ENCODE data around the gene ARHGAP8. TPM values are rescaled to one million over a fixed set of nuclear protein-coding genes. Genes with fewer than 3 reads are reported as not detected.

ARHGAP8 gene
- total and polyA plus RNA-seq, 2 donors (not counting 3 experiments of a cell fraction or from before 2014, with no cell fraction given): not detected

DNA sequence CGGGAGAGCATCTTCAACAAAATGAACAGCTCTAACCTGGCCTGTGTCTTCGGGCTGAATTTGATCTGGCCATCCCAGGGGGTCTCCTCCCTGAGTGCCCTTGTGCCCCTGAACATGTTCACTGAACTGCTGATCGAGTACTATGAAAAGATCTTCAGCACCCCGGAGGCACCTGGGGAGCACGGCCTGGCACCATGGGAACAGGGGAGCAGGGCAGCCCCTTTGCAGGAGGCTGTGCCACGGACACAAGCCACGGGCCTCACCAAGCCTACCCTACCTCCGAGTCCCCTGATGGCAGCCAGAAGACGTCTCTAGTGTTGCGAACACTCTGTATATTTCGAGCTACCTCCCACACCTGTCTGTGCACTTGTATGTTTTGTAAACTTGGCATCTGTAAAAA lies 109.9 kb downstream of the ARHGAP8 start:
- POLR2A ChIA-PET: no interaction called here
- Histone ChIP-seq H3K4me2 (ENCODE audit: insufficient read depth, low read length) (no peak overlapping the region), H3K27ac (ENCODE audit: insufficient read depth, low read depth, low read length) (no peak overlapping the region), H3K9me1 (replicated peaks; ENCODE audit: control insufficient read depth, extremely low read depth, insufficient read depth, low read length) (no peaks in the 10 kb centered on the region), H3K79me2 (ENCODE audit: control insufficient read depth, insufficient read depth, low read length) (no peaks in the 10 kb centered on the region), H3K4me1 (ENCODE audit: control insufficient read depth, extremely low read depth, insufficient read depth, low read length) (no peaks in the 10 kb centered on the region), H3K9ac (replicated peaks; ENCODE audit: extremely low read depth, insufficient read depth, low read length) (no peak overlapping the region), H3K4me3 (replicated peaks in 1 of 3; ENCODE audit: insufficient read depth in 1 of 3, low read depth in 1 of 3, low read length in 3 of 3) (no peak overlapping the region), H4K20me1 (replicated peaks; ENCODE audit: control insufficient read depth, extremely low read depth, insufficient read depth, low read length) (no peaks in the 10 kb centered on the region), H3K9me3 (replicated peaks; ENCODE audit: control insufficient read depth, insufficient read depth, low read length) (peaks cover 5% of the 10 kb centered on the region), H2AFZ (ENCODE audit: low read depth, low read length) (no peak overlapping the region), H3K27me3 (ENCODE audit: control insufficient read depth in 2 of 2, insufficient read depth in 2 of 2, low read length in 2 of 2) (no peaks in the 10 kb centered on the region), H3K36me3 (ENCODE audit: control insufficient read depth in 2 of 2, extremely low read depth in 1 of 2, insufficient read depth in 2 of 2, low read length in 2 of 2) (no peaks in the 10 kb centered on the region)
- CTCF ChIA-PET: no interaction called here
- TF ChIP-seq, protein P1, sequence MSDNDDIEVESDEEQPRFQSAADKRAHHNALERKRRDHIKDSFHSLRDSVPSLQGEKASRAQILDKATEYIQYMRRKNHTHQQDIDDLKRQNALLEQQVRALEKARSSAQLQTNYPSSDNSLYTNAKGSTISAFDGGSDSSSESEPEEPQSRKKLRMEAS (IDR thresholded peaks at IDR 0.05; ENCODE audit: insufficient read depth, insufficient read length): no peak
- TF ChIP-seq GATA2 (IDR thresholded peaks at IDR 0.05; ENCODE audit: insufficient read depth, insufficient read length, low read depth, low read length) (no peak), FOS (IDR thresholded peaks at IDR 0.05; ENCODE audit: borderline replicate concordance, insufficient read depth, low read length) (no peak), POLR2A (IDR thresholded peaks at IDR 0.05; ENCODE audit: low read depth, low read length) (no peak)
- no TSS peak for BruUV-seq (replicated peaks)
- dilution Hi-C loops (cut with MboI; ENCODE audit: extremely low pct_ligation_motif_present, low sequenced_read_pairs) (no loop called here), intact Hi-C loops (cut with micrococcal nuclease) (no loop called here)
- FAIRE-seq (no peak), DNase-seq (ENCODE audit: low read depth, low spot score) (no peak)

DNA sequence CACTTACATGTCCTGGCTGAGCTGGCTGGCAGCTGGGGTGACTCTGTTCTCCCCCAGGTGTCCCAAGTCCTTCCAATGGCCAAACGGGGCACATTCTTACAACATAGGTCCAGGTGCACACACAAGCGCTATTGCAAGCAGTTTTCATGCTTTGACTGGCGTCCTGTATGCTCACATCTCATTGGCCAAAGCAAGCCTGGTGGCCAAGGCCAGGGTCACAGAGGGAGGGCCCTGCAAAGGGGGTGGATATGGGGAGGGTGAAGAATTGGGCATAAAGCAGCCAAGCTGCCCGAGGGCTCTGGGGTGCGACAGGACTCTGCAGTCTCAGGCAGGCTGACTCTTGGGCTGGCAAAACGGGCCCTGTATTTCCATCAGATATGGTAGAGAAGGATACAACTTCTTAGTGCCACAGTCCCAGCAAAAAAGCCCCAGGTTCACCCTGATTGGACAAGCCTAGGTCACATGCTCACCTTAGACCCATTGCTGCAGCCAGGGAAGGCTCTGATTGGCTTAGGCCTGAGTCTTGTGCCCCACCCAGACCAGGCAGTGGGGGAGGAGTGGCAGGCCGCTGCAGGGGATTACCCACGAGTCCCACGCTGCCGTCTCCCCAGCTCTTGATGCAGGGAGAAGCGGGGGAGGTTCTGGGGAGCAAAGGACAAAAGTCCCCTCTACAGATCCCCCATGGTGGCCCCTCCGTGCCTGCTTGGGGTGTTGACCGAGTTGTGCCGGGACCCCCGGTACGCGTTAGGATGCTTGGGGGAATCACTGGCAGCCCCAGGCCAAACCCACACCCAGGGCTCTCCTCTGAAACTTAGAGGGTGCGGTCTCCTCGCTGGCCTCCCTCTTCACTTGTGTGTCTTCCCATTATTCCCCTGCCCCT lies 110.8 kb downstream of the ARHGAP8 start:
- ChIA-PET CTCF (no interaction called here), POLR2A (no interaction called here)
- Histone ChIP-seq H3K79me2 (ENCODE audit: control insufficient read depth, insufficient read depth, low read length) (no peaks in the 10 kb centered on the region), H3K9me3 (replicated peaks; ENCODE audit: control insufficient read depth, insufficient read depth, low read length) (peaks cover 3% of the 10 kb centered on the region), H3K4me3 (replicated peaks in 1 of 3; ENCODE audit: insufficient read depth in 1 of 3, low read depth in 1 of 3, low read length in 3 of 3) (no peak overlapping the region), H3K27ac (ENCODE audit: insufficient read depth, low read depth, low read length) (no peak overlapping the region), H4K20me1 (replicated peaks; ENCODE audit: control insufficient read depth, extremely low read depth, insufficient read depth, low read length) (no peaks in the 10 kb centered on the region), H3K4me2 (ENCODE audit: insufficient read depth, low read length) (no peak overlapping the region), H3K4me1 (ENCODE audit: control insufficient read depth, extremely low read depth, insufficient read depth, low read length) (no peaks in the 10 kb centered on the region), H3K27me3 (ENCODE audit: control insufficient read depth in 2 of 2, insufficient read depth in 2 of 2, low read length in 2 of 2) (no peaks in the 10 kb centered on the region), H3K9me1 (replicated peaks; ENCODE audit: control insufficient read depth, extremely low read depth, insufficient read depth, low read length) (no peaks in the 10 kb centered on the region), H3K36me3 (ENCODE audit: control insufficient read depth in 2 of 2, extremely low read depth in 1 of 2, insufficient read depth in 2 of 2, low read length in 2 of 2) (no peaks in the 10 kb centered on the region), H2AFZ (ENCODE audit: low read depth, low read length) (no peak overlapping the region), H3K9ac (replicated peaks; ENCODE audit: extremely low read depth, insufficient read depth, low read length) (no peak overlapping the region)
- dilution Hi-C loops (cut with MboI; ENCODE audit: extremely low pct_ligation_motif_present, low sequenced_read_pairs): no loop called here
- intact Hi-C loops (cut with micrococcal nuclease): no loop called here
- no peak for DNase-seq (ENCODE audit: low read depth, low spot score)
- no TSS peak for BruUV-seq (replicated peaks)
- TF ChIP-seq MYC (IDR thresholded peaks at IDR 0.05; ENCODE audit: low read depth, low read length) (no peak), POLR2A (IDR thresholded peaks at IDR 0.05; ENCODE audit: low read depth, low read length) (no peak), POLR2AphosphoS5 (IDR thresholded peaks at IDR 0.05; ENCODE audit: insufficient read depth, low read depth, low read length) (no peak), FOS (IDR thresholded peaks at IDR 0.05; ENCODE audit: borderline replicate concordance, insufficient read depth, low read length) (no peak), JUN (IDR thresholded peaks at IDR 0.05; ENCODE audit: borderline replicate concordance, insufficient read depth, insufficient read length, low read depth) (no peak), EZH2 (IDR thresholded peaks at IDR 0.05; ENCODE audit: borderline replicate concordance, low read depth, low read length, severe bottlenecking) (no peak), GATA2 (IDR thresholded peaks at IDR 0.05; ENCODE audit: insufficient read depth, insufficient read length, low read depth, low read length) (no peak)
- TF ChIP-seq, protein P2, sequence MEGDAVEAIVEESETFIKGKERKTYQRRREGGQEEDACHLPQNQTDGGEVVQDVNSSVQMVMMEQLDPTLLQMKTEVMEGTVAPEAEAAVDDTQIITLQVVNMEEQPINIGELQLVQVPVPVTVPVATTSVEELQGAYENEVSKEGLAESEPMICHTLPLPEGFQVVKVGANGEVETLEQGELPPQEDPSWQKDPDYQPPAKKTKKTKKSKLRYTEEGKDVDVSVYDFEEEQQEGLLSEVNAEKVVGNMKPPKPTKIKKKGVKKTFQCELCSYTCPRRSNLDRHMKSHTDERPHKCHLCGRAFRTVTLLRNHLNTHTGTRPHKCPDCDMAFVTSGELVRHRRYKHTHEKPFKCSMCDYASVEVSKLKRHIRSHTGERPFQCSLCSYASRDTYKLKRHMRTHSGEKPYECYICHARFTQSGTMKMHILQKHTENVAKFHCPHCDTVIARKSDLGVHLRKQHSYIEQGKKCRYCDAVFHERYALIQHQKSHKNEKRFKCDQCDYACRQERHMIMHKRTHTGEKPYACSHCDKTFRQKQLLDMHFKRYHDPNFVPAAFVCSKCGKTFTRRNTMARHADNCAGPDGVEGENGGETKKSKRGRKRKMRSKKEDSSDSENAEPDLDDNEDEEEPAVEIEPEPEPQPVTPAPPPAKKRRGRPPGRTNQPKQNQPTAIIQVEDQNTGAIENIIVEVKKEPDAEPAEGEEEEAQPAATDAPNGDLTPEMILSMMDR (IDR thresholded peaks at IDR 0.05; ENCODE audit: extremely low read depth in 1 of 2, insufficient read depth in 1 of 2, low read depth in 1 of 2, low read length in 2 of 2): no peak
- TF ChIP-seq, protein P1 (IDR thresholded peaks at IDR 0.05; ENCODE audit: insufficient read depth, insufficient read length): no peak
- FAIRE-seq: no peak
